Endothelial cell of umbilical vein (primary cell): Measurements from ENCODE around the gene DIO1. TPM values are rescaled to one million over a fixed set of nuclear protein-coding genes. Genes with fewer than 3 reads are reported as not detected.
A peak's percentile ranks its signal among the peaks of the same experiment; 100 is the strongest.

Experiments
- BruUV-seq: library from RNA; stranded (reverse); fragments of 400-500 nt; replicated peaks from 2 replicates; lab custom pipeline; 2021; lab: Mats Ljungman, UMichigan
- CTCF ChIA-PET: fragments of 300-600, 350-600 bp; sonication (Branson Sonifier 250); formaldehyde crosslinking; loops from one replicate; lab custom pipeline; 2021; ENCODE audit warnings: antibody characterized with exemption, inconsistent platforms; lab: Charles Lee
- POLR2A ChIA-PET: fragments of 300-600, 350-600 bp; sonication (Branson Sonifier 250); formaldehyde crosslinking; loops from one replicate; lab custom pipeline; 2021; ENCODE audit warnings: antibody characterized with exemption, inconsistent platforms; lab: Charles Lee
- DNase-seq: peaks from one replicate; pipeline ENCODE4 v3.0.0-alpha.2; 2011; ENCODE audit warnings: low read depth, low spot score
- FAIRE-seq: peaks from 2 replicates; lab custom pipeline; 2011; peaks lifted over from hg19 to GRCh38; lab: Jason Lieb, UNC
- H2AFZ ChIP-seq: 2 replicates; pipeline ENCODE4 v1.6.0; 2012; ENCODE audit warnings: low read depth, low read length, control low read depth, inconsistent platforms
- H3K27ac ChIP-seq: 2 replicates; pipeline ENCODE4 v1.5.1; 2011; ENCODE audit warnings: low read depth, mild to moderate bottlenecking, control low read depth, low read length, moderate library complexity; ENCODE audit not compliant: insufficient read depth
- H3K27me3 ChIP-seq, 2 experiments: 2 replicates each; pipeline versions ENCODE4 v1.6.0 to v1.6.1; 2011; ENCODE audit warnings: low read length in 2 of 2, mixed read lengths in 1 of 2; ENCODE audit not compliant: control insufficient read depth in 2 of 2, insufficient read depth in 2 of 2
- H3K36me3 ChIP-seq, 2 experiments: 2 replicates in 1 of 2; 3 replicates in 1 of 2; pipeline ENCODE4 v1.5.1; 2011; ENCODE audit warnings: low read length in 2 of 2, mild to moderate bottlenecking in 1 of 2, moderate library complexity in 1 of 2; ENCODE audit not compliant: control insufficient read depth in 2 of 2, insufficient read depth in 2 of 2; ENCODE audit errors: extremely low read depth in 1 of 2
- H3K4me1 ChIP-seq: 3 replicates; pipeline ENCODE4 v1.5.1; 2011; ENCODE audit warnings: mild to moderate bottlenecking, low read length; ENCODE audit not compliant: control insufficient read depth, insufficient read depth; ENCODE audit errors: extremely low read depth
- H3K4me2 ChIP-seq: 2 replicates; pipeline ENCODE4 v1.6.1; 2011; ENCODE audit warnings: low read length, control low read depth, mixed read lengths; ENCODE audit not compliant: insufficient read depth
- H3K4me3 ChIP-seq, 3 experiments: fragments of 200-600 bp in 1 of 3; sonication (generic), shearing (Covaris generic) in 1 of 3; replicated peaks in 1 of 3; 2 replicates each; pipeline ENCODE4 v1.5.1; 2011 to 2016; ENCODE audit warnings: control low read depth in 3 of 3, low read length in 3 of 3, mild to moderate bottlenecking in 2 of 3, inconsistent platforms in 1 of 3, low read depth in 1 of 3, moderate library complexity in 1 of 3; ENCODE audit not compliant: insufficient read depth in 1 of 3
- H3K79me2 ChIP-seq: 2 replicates; pipeline ENCODE4 v1.6.0; 2012; ENCODE audit warnings: low read length, inconsistent platforms; ENCODE audit not compliant: control insufficient read depth, insufficient read depth
- H3K9ac ChIP-seq: replicated peaks from 2 replicates; pipeline ENCODE3; 2011; ENCODE audit warnings: low read length, control low read depth; ENCODE audit not compliant: insufficient read depth; ENCODE audit errors: extremely low read depth
- H3K9me1 ChIP-seq: replicated peaks from 3 replicates; pipeline ENCODE4 v1.6.0; 2011; ENCODE audit warnings: mild to moderate bottlenecking, low read length; ENCODE audit not compliant: control insufficient read depth, insufficient read depth; ENCODE audit errors: extremely low read depth
- H3K9me3 ChIP-seq: replicated peaks from 2 replicates; pipeline ENCODE4 v1.5.1; 2012; ENCODE audit warnings: low read length, inconsistent platforms; ENCODE audit not compliant: control insufficient read depth, insufficient read depth
- H4K20me1 ChIP-seq: replicated peaks from 2 replicates; pipeline ENCODE3; 2011; ENCODE audit warnings: mild to moderate bottlenecking, low read length; ENCODE audit not compliant: control insufficient read depth, insufficient read depth; ENCODE audit errors: extremely low read depth
- CTCF ChIP-seq, 2 donors: IDR thresholded peaks; 1 replicate in 1 of 2; 2 replicates in 1 of 2; pipeline ENCODE4 v1.5.1; 2011; ENCODE audit warnings: low read length in 2 of 2, mild to moderate bottlenecking in 2 of 2, moderate library complexity in 2 of 2, control low read depth in 1 of 2, inconsistent platforms in 1 of 2, low read depth in 1 of 2; ENCODE audit not compliant: insufficient read depth in 1 of 2; ENCODE audit errors: extremely low read depth in 1 of 2
- EZH2 ChIP-seq: IDR thresholded peaks from 2 replicates; pipeline ENCODE4 v1.6.1; 2012; ENCODE audit warnings: borderline replicate concordance, low read depth, mild to moderate bottlenecking, moderate library complexity, low read length, inconsistent platforms; ENCODE audit not compliant: severe bottlenecking
- FOS ChIP-seq: IDR thresholded peaks from 2 replicates; pipeline ENCODE4 v1.6.1; 2011; ENCODE audit warnings: mild to moderate bottlenecking, low read length, moderate library complexity, borderline replicate concordance; ENCODE audit not compliant: insufficient read depth
- JUN ChIP-seq: IDR thresholded peaks from 2 replicates; pipeline ENCODE4 v1.6.1; 2011; ENCODE audit warnings: borderline replicate concordance, low read depth; ENCODE audit not compliant: insufficient read length, insufficient read depth
- POLR2A ChIP-seq: IDR thresholded peaks from 2 replicates; pipeline ENCODE4 v1.6.1; 2012; ENCODE audit warnings: low read depth, mild to moderate bottlenecking, control low read depth, low read length
- POLR2AphosphoS5 ChIP-seq: IDR thresholded peaks from 2 replicates; pipeline ENCODE4 v1.6.1; 2012; ENCODE audit warnings: low read depth, mild to moderate bottlenecking, control low read depth, low read length, moderate library complexity; ENCODE audit not compliant: insufficient read depth
- dilution Hi-C: fragments of 300-500 bp; cut with MboI; formaldehyde crosslinking; loops from one replicate; pipeline ENCODE4 v1.15.0; 2019; ENCODE audit warnings: low sequenced_read_pairs; ENCODE audit not compliant: extremely low pct_ligation_motif_present
- intact Hi-C: fragments of 100-400 bp; cut with micrococcal nuclease; formaldehyde crosslinking; loops from one replicate; pipeline ENCODE4 v1.10.0; 2022
- polyA plus RNA-seq, 4 experiments: library from polyadenylated mRNA; depleted of rRNA in 3 of 4; stranded (reverse) in 3 of 4; unstranded in 1 of 4; fragments of >200 nt; gene quantifications; 2 replicates each; pipeline versions ENCODE4 v1.2.1 to v1.2.3, GENCODE V29; 2011 to 2012; ENCODE audit warnings: missing spikeins in 1 of 4
- total RNA-seq: library from RNA; stranded (reverse); gene quantifications from 2 replicates; pipeline ENCODE4 v1.2.3, GENCODE V29; 2021
- TF ChIP-seq, protein P1 (sequence below): IDR thresholded peaks from 2 replicates; pipeline ENCODE4 v1.6.1; 2011; ENCODE audit not compliant: insufficient read depth, insufficient read length

DIO1 gene
- total and polyA plus RNA-seq, 2 donors (not counting 3 experiments of a cell fraction or from before 2014, with no cell fraction given) = not detected

DNA sequence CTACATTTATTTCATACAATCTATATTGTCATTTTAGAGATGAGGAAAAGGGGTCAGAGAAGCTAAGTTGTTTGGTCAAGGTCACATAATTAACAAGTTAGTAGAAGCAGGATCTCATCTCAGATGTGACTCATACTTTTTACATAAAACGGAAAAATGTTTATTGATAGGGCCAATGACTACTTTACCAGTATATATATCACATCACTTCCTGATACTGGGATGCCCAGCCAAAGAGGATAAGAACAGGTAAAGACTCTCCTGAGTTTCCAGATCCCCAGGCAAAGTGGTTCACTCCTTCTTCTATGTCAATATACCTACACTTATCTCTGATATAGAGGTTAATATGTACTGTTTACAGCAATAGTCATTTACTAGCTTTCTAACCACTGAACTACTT lies 25.4 kb upstream of the DIO1 start:
- intact Hi-C loops = no loop called here

GRCh38 chr1:53869454-53870117 lies 24.4 kb upstream of the DIO1 start:
- intact Hi-C loops (no loop called here), dilution Hi-C loops (no loop called here)
- TF ChIP-seq, protein P1, sequence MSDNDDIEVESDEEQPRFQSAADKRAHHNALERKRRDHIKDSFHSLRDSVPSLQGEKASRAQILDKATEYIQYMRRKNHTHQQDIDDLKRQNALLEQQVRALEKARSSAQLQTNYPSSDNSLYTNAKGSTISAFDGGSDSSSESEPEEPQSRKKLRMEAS = no peak
- no peak for TF ChIP-seq POLR2A
- no peak for TF ChIP-seq EZH2
- no peak for TF ChIP-seq POLR2AphosphoS5
- TF ChIP-seq JUN = no peak
- TF ChIP-seq CTCF (IDR thresholded peaks at IDR 0.05; ENCODE audit: extremely low read depth in 1 of 2, insufficient read depth in 1 of 2, low read depth in 1 of 2, low read length in 2 of 2) = no peak
- POLR2A ChIA-PET = interaction anchor here (0.7 kb wide), 1 partner anchor 317 kb away, joined by 7 read pairs; no protein-coding TSS in a partner anchor
- H4K20me1 ChIP-seq = no peaks in the 10 kb centered on the region
- peaks cover 8% of the 10 kb centered on the region for H3K4me1 ChIP-seq
- no peaks in the 10 kb centered on the region for H3K9me3 ChIP-seq
- no peak overlapping the region for H3K4me2 ChIP-seq
- no peak overlapping the region for H3K4me3 ChIP-seq
- no peak for FAIRE-seq
- no peaks in the 10 kb centered on the region for H3K27me3 ChIP-seq
- H3K79me2 ChIP-seq = no peaks in the 10 kb centered on the region
- BruUV-seq = no TSS peak
- no peaks in the 10 kb centered on the region for H3K9me1 ChIP-seq
- peaks cover 0 to 3% of the 10 kb centered on the region in 2 experiments for H3K36me3 ChIP-seq
- H2AFZ ChIP-seq = no peak overlapping the region
- no peak for DNase-seq
- CTCF ChIA-PET = interaction anchor here (1.1 to 6.6 kb wide), 3 partner anchors 9 kb away, joined by 6 to 61 read pairs (median 21); no protein-coding TSS in a partner anchor
- H3K9ac ChIP-seq = no peak overlapping the region
- no peak overlapping the region for H3K27ac ChIP-seq

More for the DNA sequence above, 25.4 kb upstream of the DIO1 start:
- H3K27ac ChIP-seq = no peak overlapping the region
- H3K36me3 ChIP-seq = peaks cover 0 to 3% of the 10 kb centered on the region in 2 experiments
- no peaks in the 10 kb centered on the region for H3K79me2 ChIP-seq
- H3K4me2 ChIP-seq = peak overlapping the region; percentile 29
- H3K4me1 ChIP-seq = peaks cover 8% of the 10 kb centered on the region
- no peak overlapping the region for H3K4me3 ChIP-seq
- FAIRE-seq (peak; percentile 12), DNase-seq (peak; percentile 31)
- H3K27me3 ChIP-seq = no peaks in the 10 kb centered on the region
- H3K9me3 ChIP-seq = no peaks in the 10 kb centered on the region
- H3K9me1 ChIP-seq = no peaks in the 10 kb centered on the region
- TF ChIP-seq POLR2AphosphoS5 (no peak), JUN (peak; percentile 32), FOS (peak; percentile 63)
- ChIA-PET POLR2A (no interaction called here), CTCF (interaction anchor here (0.9 to 6.6 kb wide), 3 partner anchors 8 to 91 kb away, joined by 4 to 61 read pairs (median 21); no protein-coding TSS in a partner anchor)
- no peaks in the 10 kb centered on the region for H4K20me1 ChIP-seq
- no peak overlapping the region for H3K9ac ChIP-seq
- H2AFZ ChIP-seq = no peak overlapping the region
- dilution Hi-C loops = no loop called here
- BruUV-seq = no TSS peak
